NCI-H2171 treated with DMSO at 0.1 percent for 48 hours (cell line): Measurements from ENCODE around the gene BANP.
"Not testable (repeated sequence)": the region's sequence is repeated elsewhere in the genome, so short reads cannot be mapped to it uniquely, and the experiment has no call there.

Experiments
- DNase-seq: peaks from one replicate; lab custom pipeline; 2025; lab: John Stamatoyannopoulos, UW

Gene BANP

DNA sequence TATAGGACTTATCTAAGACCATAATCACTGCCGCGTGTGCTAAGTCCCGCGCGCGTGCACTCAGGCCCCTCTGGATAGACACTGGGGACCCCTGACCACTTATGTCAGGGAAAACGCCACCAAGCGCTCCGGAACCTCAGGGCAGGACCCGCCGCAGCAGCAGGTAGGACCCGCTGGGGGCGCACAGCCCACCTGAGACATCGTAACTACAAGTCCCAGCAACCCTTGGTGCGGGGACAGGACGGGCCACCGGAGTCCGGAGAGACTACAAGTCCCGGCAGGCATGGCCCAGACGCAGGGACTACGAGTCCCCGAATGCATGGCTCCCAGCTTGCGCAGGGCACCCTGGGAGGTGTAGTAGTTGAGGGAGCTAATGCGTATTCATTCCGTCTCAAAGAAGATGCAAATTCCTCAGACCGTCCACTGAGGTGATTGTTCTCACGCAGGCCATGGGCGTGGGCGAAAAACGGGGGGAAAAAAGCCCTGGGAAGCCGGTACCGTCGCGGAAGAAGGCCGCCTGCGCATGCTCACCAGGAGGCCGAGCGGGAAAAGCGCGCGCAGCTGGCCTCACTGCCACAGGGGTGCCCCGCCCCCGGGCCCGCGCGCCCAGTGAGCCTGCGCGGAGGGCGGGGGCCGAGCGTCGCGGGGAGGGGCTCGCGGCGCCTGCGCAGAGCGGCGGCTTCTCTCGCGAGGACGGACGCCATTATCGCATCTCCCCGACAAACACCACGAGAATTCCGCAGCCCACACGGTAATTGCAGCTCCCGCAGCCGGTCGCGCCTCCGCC lies at the start of gene BANP:
Gene BANP (plus strand): TSS at position 670 of the 787 bp plus-strand sequence. CDS start 23,682 bp downstream, outside the sequence.
- DNase-seq = peak; percentile 96

DNA sequence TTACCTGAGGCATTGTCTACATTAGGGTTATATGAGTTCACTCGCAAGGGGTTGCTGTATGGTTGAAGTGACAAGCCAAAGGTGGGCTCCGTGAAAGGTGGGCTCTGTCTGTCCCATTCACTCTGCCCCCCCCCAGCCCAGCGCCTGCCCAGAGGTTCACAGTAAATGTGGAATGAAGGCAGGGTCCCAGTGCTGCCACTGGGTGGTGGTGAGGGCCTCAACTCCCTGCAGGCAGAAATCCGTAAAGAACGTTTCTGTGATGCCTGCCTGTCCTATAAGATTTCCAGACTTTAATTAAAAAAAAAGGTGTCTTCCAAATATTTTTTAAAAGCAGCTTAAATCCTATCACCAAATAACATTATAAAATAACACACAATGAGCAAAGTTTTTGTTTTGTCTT lies 46.3 kb upstream of the BANP start:
- not testable (repeated sequence) for DNase-seq

GRCh38 chr16:87905521-87905920 lies 45.7 kb upstream of the BANP start:
- not testable (repeated sequence) for DNase-seq

GRCh38 chr16:87908101-87908500 lies 43.1 kb upstream of the BANP start:
- not testable (repeated sequence) for DNase-seq

DNA sequence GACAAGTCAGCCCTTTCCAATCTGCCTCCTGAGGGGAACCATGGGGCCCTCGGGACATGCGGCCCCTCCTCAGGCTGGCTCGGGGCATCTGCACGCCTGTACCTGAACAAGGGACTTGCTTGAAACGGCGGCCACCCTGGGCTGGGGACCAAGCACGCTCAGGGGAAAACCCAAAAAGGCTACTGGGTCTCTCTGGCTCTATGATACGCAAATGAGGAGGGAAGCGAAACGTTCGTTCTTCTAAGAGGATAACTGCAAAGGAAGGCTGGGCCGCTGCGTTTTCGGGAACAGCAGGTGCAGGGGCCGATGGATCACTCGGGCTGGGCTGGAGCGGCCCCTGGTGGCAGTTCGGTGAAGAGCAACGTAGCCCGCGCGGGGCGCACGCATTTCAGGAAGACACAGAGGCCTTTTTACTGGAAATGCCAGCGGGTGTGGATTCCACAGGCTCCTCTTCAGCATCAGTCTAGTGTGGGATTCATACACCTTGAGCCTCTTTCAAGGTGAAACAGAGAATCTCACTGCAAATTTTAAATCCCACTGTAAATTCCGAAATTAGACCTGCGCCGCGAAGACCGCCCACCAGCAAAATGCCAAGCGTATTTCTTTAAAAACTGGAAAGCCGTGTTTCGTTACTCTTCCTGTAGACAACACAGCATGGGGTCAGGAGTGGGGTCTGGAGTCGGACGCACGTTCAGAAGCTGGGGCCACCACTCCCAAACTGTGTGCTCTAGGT lies 41.9 kb upstream of the BANP start:
- DNase-seq = peak; percentile 76

GRCh38 chr16:87911106-87911763 lies 40.0 kb upstream of the BANP start:
- DNase-seq = peak; percentile 87

- DNase-seq = not testable (repeated sequence)
Measured at GRCh38 chr16:87912691-87913090, 38.5 kb upstream of the BANP start.

GRCh38 chr16:87914021-87914725 lies 37.1 kb upstream of the BANP start:
- not testable (repeated sequence) for DNase-seq

DNA sequence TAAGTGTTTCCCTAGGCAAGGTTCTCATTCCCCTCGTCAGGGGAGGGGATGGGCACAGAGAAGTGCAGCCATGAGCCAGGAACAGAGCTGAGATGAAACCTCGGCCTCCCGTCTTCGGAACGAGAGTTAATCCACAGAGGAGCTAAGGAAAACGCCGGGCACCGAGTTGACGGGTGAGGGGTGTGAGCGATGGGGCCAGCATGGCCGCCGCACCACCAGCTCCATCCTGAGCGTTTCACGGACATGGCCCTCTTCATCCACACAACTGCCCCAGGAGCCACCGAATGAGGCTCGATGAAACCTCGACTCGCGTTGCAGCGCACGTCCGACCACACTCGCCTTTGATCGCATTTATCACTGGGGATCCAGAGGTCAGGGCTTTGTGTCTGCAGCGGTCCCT lies 36.4 kb upstream of the BANP start:
- no peak for DNase-seq

DNA sequence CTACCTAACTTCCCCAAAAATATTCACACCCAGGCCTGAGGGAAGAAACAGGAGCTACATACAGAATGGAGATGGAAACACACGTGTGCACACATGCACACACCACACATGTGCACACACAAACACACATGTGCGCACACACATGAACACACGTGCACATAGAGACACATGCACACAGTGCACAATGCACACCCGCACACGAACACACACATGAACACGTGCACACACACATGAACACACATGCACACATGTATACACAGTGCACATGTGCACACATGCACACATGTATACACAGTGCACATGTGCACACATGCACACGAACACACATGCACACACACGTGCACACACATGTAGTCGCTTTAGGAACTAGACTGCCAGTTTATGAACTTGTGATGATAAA lies 33.7 kb upstream of the BANP start:
- no peak for DNase-seq

- no peak for DNase-seq
Measured at GRCh38 chr16:87918338-87918737, 32.9 kb upstream of the BANP start.

GRCh38 chr16:87918866-87919680 lies 32.2 kb upstream of the BANP start:
- DNase-seq = no peak

DNA sequence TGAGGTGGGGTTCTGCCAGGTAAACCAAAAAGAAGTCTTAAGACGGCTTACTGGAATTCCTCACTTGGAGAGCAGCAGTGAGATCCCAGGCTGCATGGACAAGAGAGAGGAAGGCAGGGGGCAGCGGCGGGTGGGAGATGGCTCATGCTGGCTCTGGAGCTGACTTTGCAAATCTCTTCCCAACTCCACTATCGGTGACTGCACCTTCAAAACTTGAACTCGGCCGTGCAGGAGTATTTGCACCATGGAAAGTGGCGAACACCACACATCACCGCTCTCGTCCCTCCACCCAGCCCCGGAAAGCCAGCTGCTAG lies 31.6 kb upstream of the BANP start:
- no peak for DNase-seq

GRCh38 chr16:87921236-87921773 lies 29.9 kb upstream of the BANP start:
- DNase-seq = peak; percentile 68

GRCh38 chr16:87922250-87922871 lies 28.9 kb upstream of the BANP start:
- DNase-seq = peak; percentile 64

DNA sequence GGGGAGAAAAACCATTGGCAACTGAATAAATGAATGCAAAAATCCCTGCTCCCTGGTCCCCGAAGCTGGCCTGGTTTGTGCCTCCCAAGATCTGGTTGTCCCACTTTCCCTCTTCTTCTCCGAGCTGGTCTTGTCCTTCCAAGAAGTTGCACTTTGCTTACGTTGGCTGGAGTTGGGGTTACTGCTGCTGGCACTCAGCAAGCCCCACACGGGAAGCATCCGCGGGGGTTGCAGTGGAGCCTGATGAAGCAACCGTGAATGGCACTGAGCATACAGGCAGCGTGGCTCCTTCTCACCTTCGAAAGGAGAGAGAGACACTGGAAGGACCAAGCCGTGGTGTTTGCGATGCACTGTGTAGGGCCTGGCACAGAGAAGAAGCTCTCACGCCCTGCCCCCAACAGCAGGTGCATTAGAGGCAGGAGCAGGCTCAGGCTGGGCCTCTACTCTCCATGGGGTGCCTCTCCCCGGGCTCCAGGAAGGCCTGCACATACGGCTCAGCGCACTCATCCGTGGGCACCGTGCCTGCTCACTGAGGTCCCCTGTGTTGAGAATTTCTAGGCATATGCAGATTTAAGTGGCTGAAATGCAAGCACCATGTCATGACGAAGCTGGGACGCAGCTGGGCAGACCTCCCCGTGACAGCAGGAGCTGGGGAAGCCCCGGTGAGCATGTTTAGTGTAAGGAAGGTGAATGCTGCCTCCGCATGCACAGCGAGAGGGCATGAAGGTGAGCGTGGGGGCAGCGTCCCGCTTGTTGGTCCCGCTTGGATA lies 27.0 kb upstream of the BANP start:
- peak; percentile 99 for DNase-seq

DNA sequence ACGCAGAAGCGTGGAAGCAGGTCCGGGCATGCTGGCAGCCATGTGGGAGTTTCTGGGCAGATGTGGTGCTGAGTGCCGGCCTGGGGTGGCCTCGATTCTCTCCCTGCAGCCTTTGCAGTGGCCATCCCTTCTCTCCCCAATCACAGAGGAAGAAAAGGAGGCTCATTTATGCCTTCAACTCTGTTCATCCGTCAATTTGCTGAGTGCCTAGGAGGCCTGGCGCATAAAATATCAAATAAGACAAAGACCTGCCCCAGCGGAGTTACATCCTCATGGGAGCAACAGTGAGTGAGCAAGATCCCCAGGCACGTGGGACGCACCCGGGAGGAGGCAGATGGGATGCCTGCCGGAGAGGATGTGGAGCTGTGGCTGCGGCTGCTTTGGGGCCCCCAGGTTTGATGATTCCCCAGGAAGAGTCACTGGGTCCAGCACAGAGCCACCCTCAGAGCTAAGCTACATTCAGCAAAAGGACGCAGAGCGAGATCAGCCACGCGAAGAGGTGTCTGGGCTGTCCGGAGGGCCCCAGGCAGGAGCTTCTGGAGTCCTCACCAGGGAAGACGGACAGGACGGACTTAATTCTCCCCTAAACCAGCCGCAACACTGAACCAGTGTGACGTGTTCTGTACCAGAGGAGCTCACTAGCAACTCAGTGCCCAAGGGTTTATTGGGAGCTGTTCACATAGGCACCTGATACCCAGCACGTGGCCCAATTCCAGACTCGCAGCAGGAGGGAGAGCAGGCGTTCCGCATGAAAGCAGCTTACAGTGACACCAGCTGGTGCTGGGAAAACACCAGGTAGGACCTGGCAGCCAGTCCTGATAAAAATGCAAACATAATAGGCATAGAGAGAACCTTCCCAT lies 26.2 kb upstream of the BANP start:
- DNase-seq = peak; percentile 100

DNA sequence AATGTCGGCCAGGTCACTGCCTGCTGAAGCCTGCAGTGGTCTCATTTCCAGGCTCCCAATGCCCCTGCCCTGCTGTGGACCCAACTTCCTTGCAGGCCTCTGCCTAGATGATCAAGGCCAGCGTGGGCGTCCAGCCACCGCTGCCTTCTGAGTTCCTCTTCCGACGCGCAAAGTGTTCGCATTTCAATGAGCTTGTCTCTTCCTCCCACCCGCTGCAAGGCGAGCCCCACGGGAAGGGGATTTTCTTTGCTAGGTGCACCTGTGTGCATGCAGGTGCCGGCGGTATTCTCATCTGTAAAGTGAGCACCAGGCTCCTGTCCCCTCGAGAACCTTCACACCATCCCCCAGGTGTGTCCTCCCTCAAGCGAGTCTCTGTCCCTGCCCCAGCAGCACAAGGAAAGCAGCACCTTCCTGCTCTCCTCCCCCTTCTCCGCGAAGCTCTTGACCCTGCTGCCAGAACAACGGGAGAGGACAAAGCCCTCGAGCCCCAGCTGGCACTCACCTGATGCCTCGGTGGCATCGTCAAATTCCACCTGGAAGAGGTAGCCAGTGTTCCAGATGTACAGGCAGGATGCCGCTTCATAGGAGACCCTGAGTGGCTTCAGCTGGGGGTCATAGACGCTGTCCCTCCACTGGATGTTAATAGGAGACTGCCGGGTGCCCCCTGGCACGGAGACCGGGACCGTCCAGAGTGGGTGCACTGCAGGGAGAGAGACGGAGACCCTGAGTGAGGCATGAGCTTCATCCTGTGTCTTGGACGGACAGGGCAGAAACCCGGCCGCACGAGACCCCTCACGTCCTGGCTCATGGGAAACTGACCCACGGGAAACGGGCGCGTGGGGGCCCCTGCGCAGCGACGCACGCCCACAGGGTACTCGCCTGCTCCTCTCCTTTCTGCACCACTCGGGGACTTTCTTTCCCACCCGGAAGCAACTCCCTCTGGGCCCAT lies 24.7 kb upstream of the BANP start:
- peak; percentile 58 for DNase-seq
